Hematopoietic multipotent progenitor cell treated with erythropoietin and hydrocortisone succinate and interleukin-3 and kit ligand, for 6 days (in vitro differentiated cells): ENCODE results near the gene SHROOM3.
"Not testable (repeated sequence)": the region's sequence is repeated elsewhere in the genome, so short reads cannot be mapped to it uniquely, and the experiment has no call there.

Experiments used
- DNase-seq: peaks from one replicate; pipeline ENCODE4 v3.0.0-alpha.2; 2015

SHROOM3 gene

DNA sequence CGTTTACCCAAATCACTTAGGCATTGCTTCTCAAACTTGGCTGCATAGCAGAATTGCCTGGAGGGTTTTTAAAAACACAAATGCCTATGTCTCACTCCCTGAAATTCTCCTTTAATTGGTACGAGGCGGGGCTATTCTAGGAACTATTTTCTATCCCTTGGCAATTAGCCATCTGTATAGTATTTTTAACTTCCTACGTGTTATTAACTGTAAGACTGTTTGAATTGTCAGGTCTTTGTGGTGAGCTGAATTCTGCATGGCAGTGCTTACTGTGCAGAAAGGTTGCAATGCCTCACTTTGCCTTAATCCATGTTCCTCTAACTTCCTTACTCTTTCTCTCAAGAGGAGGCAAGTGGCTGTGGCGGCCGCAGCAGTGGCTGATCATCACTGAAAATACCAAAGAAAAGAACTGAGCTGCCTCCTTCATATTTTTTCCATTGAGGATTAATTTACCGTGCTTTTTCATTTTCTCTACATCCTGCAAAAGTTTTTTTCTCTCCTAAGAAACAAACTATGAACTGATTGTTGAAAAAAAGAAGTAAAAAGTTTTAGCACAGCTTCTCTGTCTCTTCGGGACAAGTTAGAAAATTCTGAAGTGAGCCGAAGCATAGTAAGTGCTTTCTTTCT, at the start of gene SHROOM3:
SHROOM3 (plus strand) TSS at position 329 of the 627 bp plus-strand sequence. CDS start 824 bp downstream, outside the sequence.
- DNase-seq = no peak

DNA sequence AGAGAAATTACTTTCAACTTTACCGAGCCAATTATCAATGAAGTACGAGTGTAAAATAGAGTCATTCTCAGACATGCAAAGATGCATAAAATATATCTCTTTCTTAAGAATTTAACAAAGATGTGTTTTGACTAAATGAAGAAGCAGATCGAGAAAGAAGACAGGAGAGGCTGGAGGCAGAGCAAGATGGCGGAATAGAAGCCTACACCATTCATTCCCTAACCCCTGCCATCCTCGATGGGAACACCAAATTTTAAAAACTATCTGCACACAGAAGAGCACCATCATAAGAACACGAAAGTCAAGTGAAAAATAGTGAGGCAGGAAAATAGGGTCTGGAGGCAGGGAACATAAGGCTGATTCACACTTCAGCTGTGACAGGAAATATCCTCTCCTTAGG, 49.1 kb upstream of the SHROOM3 start:
- no peak for DNase-seq

DNA sequence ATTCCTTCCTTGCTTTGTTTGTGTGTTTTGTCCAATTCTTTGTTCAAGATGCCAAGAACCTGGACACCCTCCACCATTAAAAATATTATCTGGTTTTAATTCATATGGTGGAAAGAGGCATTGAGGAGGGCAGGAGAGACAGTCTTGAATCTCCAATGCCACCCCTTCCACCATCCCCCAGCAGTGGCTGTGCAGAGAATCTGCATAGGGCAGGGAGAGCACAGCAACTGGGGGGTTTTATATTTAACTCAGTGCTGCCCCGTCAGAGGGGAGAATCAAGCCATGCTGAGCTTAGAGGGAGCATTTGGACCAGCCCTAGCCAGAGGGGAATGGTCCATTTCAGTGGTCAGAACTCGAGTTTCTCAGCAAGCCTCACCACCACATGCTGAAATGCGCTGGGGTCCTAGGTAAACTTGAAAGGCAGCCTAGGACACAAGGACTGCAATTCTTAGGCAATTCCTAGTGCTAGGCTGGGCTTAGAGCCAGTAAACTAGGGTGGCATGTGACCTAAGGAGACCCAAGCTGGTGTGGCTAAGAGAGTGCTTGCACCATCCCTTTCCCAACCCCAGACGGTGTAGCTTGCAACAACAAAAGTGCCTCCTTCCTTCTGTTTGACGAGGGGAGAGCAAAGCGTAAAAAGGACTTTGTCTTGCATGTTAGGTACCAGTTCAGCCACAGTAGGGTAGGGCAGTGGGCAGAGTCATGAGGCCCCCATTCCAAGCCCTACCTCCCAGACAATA, 48.3 kb upstream of the SHROOM3 start:
- DNase-seq = peak; percentile 26

DNA sequence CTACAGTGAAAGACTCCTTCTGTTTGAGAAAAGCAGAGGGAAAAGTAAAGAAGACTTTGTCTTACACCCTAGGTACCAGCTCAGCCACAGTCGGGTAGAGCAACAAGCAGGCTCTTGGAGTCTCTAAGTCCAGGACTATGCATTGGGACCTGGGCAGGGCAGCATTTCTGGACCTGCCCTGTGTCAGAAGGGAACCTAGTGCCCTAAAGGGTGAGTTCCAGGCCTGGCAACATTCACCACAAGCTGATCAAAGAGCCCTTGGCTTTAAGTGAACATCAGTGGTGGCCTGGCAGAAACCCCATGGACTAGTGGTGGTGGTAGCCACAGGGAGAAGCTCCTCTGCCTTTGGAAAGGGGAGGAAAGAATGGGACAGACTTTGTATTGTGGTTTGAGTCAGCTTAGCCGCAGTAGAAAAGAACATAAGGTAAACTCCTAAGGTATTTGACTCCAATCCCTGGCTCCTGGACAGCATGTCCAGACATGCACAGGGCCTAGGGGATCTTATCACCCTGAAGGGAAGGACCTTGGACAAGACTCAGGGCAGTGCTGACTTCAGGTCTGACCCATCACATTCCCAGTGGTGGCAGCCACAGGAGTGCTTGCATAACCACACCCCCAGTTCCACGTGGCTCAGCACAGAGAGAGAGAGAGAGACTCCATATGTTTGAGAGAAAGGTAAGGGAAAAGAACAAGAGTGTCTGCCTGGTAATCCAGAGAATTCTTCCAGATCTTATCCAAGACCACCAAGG, 46.7 kb upstream of the SHROOM3 start:
- no peak for DNase-seq

DNA sequence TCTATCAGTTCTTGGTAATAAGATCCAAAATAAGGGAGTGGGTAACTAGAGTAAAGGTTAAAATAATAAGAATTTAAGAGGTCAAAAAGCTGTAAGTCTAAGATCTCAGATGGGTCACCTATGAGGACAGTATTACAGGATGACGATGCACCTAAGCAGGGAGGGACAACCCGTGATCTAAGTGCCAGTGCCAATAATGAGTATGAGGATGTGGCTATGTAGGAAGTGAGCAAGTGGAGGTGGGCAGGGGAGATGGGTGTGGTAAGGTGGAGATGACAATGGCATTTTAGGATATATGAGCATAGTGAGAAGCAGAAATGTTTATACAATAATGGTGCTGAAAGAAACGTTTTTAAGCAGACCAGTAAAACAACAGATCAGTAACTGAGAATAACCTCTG, 33.4 kb upstream of the SHROOM3 start:
- DNase-seq = no peak

DNA sequence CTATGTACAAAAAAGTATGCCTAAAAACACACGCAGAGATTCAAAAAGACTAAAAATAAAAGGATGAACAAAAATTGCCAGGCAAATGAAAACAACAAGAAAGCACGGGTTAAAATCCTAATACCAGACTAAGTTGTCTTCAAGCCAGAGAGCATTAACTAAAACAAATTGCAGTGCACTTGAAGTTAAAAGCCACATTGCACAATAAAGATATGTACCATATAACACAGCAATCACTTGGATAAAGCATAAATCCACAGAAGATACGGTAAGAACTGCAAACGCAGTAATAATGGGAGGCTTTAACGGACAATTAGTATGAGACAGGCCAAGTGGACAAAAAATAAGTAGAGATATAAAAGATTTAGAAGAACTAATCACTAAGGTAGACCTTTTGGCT, 28.9 kb upstream of the SHROOM3 start:
- no peak for DNase-seq

DNA sequence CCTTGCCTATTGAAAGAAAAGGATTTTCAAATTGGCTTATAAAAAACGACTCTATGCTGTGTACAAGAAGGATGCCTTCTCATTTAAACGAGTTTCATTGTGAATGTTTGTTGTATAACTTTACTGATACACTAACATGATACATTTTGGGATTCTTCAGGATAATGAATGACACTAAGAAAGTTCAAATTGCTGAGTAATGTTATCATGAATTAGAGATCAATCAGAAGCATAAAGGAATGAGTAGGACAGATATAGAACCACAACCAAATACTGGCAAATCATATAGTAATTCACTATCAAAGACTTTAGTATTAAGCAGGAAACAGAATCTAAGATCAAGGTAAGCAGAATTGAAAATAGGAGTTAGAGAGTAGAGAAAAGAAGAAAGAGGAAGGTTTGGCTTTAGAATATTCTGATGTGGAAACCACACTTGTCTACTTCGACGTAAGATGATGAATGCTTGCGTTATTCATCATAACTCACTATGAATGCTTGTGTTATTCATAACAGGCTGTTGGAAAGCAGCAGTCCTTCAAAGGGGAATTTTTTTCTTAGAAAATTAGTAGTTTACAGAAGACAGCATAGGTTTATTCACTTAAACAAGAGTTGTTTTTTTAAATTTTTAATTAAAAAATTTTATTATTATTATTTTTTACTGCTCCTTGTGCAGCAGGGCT, 27.4 kb upstream of the SHROOM3 start:
- no peak for DNase-seq

DNA sequence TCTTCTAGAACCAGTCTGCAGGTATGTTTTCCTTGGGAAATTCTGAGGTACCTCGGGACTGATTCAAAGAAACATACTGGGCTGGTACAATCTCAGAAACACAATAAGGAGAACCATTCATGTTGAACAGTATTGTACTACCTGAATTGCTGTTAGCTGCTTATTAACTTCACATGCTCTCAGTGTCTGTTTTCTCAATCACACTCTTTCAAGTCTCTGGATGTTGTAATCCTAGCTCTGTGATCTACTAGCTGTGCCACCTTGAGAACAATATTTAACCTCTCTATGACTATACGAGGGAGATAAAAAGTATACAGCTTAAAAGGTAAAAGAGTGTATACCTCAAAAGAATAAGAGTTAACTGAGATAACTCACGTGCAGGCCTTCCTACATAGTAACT, 24.4 kb upstream of the SHROOM3 start:
- no peak for DNase-seq

DNA sequence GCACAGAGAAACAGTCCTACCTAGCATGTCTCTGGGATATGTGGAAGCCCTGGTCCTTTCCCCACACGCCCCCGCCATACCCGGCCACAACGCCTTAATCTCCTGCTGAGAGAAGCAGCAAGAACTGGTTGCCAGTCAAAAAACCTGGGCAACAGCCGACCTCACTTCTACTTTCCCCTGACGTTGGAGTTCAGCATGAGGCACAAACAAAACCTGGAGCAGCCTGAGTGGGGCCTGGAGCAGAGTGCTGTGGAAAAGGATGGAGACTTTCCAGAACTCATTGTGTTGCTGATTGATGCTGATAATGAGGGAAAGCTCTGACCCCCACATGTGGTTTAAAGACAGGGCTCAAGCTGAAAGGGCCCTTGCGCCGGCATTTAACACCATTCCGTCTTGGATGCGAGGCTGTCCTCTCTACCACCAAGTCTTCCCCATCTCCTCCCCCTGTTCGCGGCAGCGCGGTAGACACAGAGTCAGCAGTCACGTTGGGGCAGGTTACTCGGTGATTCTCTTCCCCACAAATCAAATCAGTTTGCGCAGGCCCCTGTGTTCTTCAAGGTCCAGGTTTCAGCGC, 14.8 kb upstream of the SHROOM3 start:
- no peak for DNase-seq

DNA sequence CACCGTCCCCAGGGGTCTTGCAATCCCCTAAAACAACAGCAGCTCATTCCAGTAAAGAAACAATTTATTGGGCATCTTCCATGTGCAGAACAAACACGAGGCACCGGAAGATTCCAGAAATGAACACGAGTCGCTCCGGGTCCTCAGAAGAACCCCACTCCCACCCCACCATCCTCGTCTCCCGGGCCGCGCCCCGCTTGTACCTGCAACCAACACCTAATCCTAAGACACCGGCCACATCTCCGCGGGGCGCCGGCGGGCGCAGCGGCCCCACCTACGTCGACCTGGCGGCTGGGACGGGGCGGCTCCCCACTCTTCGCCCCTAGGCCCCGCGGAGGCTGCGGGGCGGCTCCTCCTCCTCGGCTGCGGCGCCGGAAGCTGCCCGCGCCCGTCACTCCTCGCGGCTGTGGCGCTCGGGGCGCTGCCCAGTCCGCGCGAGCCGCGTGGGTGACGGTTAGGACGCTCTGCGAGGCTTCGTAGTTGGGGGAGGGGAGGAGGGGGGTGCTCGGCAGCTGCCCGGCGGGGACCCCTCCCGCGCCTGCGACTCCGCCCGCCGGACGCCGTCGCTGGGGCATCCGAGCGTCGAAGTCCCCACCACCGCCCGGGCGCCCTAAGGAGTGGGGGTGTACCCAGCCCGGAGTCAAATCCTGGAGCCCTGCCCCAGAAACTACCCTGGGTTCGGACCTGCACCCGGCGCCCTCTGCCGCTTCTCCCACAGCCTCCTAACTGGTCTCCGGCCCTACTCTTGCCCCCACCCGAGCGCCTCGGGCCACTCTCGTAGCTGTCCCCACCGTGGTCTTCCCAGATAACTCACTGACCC, 14.1 kb upstream of the SHROOM3 start, which contains the start of gene CCDC158:
CCDC158 (minus strand) TSS at position 380 of the 820 bp plus-strand sequence. CDS start 17,934 bp downstream, outside the sequence.
- DNase-seq = peak; percentile 24

DNA sequence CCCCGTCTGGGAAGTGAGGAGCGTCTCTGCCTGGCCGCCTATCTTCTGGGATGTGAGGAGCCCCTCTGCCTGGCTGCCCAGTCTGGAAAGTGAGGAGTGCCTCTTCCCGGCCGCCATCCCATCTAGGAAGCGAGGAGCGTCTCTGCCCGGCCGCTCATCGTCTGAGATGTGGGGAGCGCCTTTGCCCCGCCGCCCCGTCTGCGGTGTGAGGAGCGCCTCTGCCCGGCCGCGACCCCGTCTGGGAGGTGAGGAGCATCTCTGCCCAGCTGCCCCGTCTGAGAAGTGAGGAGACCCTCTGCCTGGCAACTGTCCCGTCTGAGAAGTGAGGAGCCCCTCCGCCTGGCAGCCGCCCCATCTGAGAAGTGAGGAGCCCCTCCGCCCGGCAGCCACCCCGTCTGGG, 11.9 kb upstream of the SHROOM3 start:
- DNase-seq = not testable (repeated sequence)

DNA sequence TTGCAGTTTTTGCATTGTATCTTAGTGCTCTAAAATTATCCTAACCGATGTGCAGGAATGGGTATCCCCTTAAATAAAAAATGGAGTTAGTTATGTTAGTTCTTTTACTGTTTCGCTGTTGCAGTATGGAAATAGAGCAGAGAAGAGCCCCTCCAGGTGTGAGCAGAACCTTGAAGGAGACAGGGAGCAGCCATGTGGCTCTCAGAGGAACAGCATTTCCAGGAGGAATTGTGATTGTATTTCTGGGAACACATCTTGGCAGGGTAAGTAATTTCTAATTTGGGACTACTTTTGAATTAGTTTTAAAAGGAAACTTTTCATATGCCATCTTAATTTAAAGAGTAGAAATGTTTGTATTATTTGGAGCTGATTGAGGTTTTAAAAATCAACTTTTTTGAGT, 8.8 kb upstream of the SHROOM3 start:
- no peak for DNase-seq

DNA sequence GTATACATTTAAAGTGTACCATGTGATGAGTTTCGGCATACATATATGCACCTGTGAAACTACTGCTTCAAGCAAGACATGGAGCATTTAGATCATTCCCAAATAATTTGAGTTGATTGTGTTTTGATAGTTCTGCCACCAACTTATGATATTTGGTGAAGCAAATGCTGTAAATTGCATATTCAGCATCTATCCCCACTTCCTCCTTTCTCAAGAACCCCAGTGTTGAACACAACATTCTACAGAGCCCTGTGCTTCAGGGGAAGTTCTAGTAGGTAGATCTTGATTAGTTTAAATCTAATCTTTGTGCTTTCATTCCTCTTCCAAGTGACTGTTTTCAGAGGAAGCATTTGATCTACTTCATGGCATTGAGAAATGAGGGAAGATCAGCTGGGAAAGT, 5.4 kb upstream of the SHROOM3 start:
- peak; percentile 50 for DNase-seq

DNA sequence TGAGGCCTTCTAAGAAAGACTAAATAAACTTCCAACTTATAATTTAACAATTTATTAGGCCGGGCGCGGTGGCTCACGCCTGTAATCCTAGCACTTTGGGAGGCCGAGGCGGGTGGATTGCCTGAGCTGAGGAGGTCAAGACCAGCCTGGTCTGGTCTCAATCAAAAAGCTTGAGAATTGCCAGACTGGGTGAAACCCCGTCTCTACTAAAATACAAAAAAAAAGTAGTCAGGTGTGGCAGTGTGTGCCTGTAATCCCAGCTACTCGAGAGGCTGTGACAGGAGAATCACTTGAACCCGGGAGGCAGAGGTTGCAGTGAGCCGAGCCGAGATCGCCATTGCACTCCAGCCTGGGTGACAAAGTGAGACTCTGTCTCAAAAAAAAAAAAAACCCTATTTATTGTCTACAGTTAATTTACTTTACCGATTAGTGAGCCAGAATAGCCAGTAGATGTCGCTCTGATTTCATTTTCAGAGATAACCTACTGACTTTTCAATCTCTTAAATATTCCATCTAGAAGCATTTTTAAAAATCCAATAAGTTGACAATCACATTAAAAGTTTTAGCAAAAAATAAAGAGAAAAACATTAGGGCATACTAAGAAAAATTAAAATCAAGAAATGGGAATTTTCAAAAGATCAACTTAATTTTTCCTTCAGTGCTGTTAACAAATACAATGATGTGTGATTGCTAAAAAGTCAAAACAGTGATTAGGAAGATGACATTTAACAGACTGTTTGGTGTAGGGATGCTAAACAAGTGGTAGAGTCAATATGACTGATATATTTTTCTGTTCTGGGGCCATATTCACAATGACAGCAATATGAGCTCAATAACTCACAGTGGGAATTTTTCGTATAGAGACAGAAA, 4.3 kb upstream of the SHROOM3 start:
- DNase-seq = peak; percentile 86

DNA sequence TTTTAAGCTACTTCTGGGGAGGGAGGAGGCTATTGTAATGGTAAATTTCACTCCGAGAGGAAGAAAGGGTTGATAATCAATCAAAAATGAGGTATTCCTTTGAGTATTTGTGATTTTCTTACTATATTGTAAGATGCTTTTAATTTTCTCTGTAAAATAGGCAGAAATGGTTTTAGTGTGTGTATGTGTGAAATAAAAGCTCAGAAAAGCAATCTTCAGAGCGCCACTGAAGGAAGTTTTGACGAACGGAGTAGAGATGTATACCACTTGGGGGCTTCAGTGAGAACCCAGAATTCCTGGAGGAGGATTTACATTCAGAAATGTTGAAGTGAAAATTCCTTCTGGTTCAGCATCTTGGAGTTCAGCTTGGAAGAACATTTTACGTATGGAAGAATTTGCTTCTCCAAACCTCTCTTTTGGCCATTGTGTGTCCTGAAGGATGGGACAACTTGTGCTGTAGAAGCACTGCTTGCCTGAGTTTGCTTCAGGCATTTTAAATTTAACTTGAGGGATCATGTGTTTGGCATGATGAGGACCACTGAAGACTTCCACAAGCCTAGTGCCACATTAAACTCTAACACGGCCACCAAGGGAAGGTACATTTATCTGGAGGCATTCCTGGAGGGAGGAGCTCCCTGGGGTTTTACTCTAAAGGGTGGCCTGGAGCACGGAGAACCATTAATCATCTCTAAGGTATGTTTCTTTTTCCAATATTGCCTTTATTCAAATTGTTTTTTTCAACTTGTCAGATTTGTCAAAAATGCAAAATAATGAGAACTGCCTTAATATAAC, 695 bp downstream of the SHROOM3 start:
- no peak for DNase-seq

DNA sequence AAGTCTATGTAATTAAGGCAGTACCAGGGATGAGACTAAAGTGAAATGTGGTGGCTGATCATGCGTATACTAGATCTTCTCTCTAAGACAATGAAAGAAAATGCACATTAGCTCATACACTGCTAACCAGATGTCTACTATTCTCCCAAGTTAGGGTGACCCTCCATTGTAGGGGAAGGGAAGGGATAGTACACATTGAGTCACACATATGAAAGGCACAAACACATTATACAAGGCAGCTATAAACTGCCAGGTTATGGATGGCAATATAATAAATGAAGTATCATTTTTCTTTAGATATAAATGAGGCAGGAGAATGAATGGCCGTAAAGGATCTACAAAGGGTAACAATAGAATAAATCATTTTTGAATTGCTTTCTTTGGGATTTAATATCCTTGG, 4.5 kb downstream of the SHROOM3 start:
- no peak for DNase-seq

DNA sequence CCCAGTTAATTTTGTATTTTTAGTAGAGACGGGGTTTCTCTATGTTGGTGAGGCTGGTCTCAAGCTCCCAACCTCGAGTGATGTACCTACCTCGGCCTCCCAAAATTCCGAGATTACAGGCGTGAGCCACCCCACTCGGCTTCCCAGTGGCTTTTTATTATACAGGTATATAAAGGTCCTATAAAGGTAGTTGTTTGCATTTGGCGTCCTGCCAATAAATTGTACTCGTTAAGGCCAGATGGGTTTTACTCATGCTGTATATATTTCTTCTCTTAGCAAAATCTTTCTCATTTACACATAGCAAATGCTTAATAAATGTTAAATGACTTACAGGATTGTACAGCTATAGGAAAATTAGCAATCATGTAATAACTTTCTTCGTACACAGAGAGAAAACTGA, 6.9 kb downstream of the SHROOM3 start:
- no peak for DNase-seq

DNA sequence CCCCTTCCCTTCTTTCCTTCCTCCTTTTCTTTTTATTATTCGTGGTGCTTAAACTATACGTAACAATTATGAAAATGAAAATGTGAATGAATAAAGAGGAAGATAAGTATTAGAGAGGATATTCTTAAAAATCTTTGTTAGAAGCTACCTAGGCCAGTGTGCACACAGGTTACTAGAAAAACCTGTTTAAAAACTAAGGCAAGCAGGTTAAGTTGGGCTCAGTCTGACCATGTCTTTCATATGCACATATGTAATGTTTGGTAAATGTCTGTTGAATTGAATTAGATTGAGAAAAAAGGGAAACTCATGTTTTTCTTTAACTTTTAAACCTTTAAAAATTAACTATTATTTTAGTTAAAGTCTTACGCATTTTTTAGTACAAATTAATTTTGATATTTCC, 7.8 kb downstream of the SHROOM3 start:
- DNase-seq = no peak

DNA sequence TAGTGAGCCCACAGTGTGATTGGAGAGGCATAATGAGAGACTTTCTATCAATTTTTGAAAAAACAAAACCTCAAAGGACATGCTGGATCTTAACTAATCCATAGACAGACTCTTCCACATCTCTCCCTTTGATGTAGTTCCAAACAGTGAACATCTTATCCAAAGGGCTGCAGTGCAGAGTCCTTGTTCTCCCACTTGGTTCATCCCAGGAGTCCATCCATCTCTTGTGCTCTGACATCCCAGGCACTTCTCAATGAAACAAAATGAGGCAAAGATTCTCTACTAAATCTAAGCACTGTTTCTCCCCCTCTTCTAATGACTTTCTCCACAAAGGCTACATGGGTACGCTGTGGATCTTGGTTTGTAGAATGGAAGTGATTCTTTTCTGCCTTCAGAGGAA, 8.3 kb downstream of the SHROOM3 start:
- no peak for DNase-seq

DNA sequence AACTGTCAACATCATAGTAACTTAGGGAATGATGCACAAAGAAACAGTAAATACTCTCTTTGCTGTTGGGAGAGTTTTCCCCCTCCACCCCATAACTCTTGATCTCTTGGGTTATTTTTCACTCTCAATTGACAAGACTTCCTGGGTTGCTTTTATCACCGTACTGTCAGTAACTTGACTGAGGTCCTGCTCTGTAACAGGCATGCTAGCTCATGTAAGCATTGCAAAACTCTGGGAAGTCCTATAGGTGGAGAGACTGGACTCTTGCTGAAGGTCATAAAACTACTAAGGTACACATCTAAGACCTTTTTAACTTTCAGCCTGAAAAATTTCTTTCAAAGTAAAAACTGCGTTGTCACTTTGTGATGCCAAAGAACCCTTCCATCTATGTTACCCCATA, 10.9 kb downstream of the SHROOM3 start:
- no peak for DNase-seq
